Gastrocnemius medialis (tissue), 4 donors: ENCODE data around the gene FBLN2. TPM values are rescaled to one million over a fixed set of nuclear protein-coding genes. Genes with fewer than 3 reads are reported as not detected.

Experiments
- ATAC-seq, 2 donors: fragments of 150-250 bp; one replicate each; pipeline ENCODE4 v1.9.1; 2016
- DNase-seq, 2 donors: peaks; one replicate each; pipeline ENCODE4 v3.0.0-alpha.2; 2019
- H3K27ac ChIP-seq, 4 donors: fragments of 200-600 bp; sonication (generic); 1 replicate in 1 of 4; 2 replicates in 3 of 4; pipeline ENCODE4 v1.5.1; 2016 to 2018; ENCODE audit warnings: mild to moderate bottlenecking in 2 of 4, moderate library complexity in 1 of 4
- H3K27me3 ChIP-seq, 3 donors: fragments of 200-600 bp; sonication (generic) in 2 of 3; 1 replicate in 1 of 3; 2 replicates in 2 of 3; pipeline versions ENCODE4 v1.5.1 to v1.6.0; 2016 to 2019; ENCODE audit warnings: mild to moderate bottlenecking in 1 of 3, moderate library complexity in 1 of 3
- H3K36me3 ChIP-seq, 2 donors: fragments of 200-600 bp; sonication (generic) in 1 of 2; one replicate each; pipeline ENCODE4 v1.5.1; 2017 to 2018
- H3K4me1 ChIP-seq, 2 donors: fragments of 200-600 bp; sonication (generic) in 1 of 2; one replicate each; pipeline ENCODE4 v1.5.1; 2016 to 2017; ENCODE audit warnings: mild to moderate bottlenecking in 2 of 2
- H3K4me3 ChIP-seq, 4 donors: fragments of 200-600 bp; sonication (generic) in 3 of 4; 1 replicate in 1 of 4; 2 replicates in 3 of 4; pipeline ENCODE4 v1.5.1; 2016 to 2019; ENCODE audit warnings: mild to moderate bottlenecking in 2 of 4
- H3K9me3 ChIP-seq, 3 donors: fragments of 200-600 bp; sonication (generic) in 2 of 3; 1 replicate in 1 of 3; 2 replicates in 2 of 3; pipeline ENCODE4 v1.5.1; 2016 to 2019
- CTCF ChIP-seq, 5 experiments: fragments of 450-650 bp in 3 of 5; fragments of 200-600 bp in 2 of 5; sonication (generic) in 2 of 5; IDR thresholded peaks in 4 of 5; conservative IDR thresholded peaks in 1 of 5; 1 replicate in 4 of 5; 2 replicates in 1 of 5; pipeline ENCODE4 v1.5.1; 2016 to 2019; ENCODE audit warnings: antibody characterized with exemption in 5 of 5, mild to moderate bottlenecking in 3 of 5, moderate library complexity in 3 of 5
- POLR2A ChIP-seq, 2 donors: fragments of 450-650 bp; IDR thresholded peaks; one replicate each; pipeline ENCODE4 v1.6.1; 2017; ENCODE audit warnings: antibody characterized with exemption in 2 of 2, mild to moderate bottlenecking in 2 of 2, moderate library complexity in 2 of 2
- in situ Hi-C, 4 donors: fragments of 200-750 bp; cut with MboI; loops; one replicate each; pipeline versions ENCODE4 v1.15.0 to v1.8.0; 2017; ENCODE audit warnings: low sequenced_read_pairs in 4 of 4
- intact Hi-C: fragments of 100-400 bp; cut with DNase I; formaldehyde crosslinking; loops from one replicate; pipeline ENCODE4 v1.15.1; 2023; ENCODE audit warnings: low total_unique reads
- total RNA-seq, 4 donors: library from RNA; depleted of rRNA; stranded (reverse); fragments of >200 nt; gene quantifications; one replicate each; pipeline versions ENCODE4 v1.1.0 to v1.2.3, GENCODE V29; 2016

Gene FBLN2
- total RNA-seq, 4 donors from 2014 or later, result 28.9 to 45.7 (median 34.0) TPM

DNA sequence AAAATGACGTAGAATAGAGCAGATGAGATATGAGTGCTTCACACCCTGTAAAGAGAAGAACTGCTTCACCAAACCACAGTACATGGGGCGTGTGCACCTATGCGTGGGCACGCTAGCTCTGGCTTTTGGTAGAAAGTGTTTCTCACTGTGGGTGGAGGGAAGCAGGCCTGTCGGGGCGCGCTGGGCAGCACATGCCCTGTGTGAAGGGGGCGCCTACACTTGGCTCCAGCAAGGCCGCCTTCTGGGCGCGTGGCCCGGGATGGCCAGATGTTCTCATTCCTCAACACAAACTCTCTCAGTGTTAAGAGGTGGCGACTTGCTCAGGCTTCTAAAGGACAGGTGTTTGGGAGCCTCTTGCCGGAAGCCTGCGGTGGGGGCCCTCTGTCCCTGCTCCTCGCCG lies 90.0 kb downstream of the FBLN2 start:
- in situ Hi-C loops, result loop anchor here in 2 of 4 donors (25.0 kb wide), 1 partner anchor 552 kb away; no protein-coding TSS in a partner anchor
- H3K4me1 ChIP-seq, result no peaks in the 10 kb centered on the region
- H3K4me3 ChIP-seq, result no peak overlapping the region
- H3K27me3 ChIP-seq, result peaks cover 0 to 11% (median 4%) of the 10 kb centered on the region in 3 donors
- no peaks in the 10 kb centered on the region for H3K9me3 ChIP-seq
- intact Hi-C loops, result no loop called here
- H3K27ac ChIP-seq, result no peak overlapping the region
- no peaks in the 10 kb centered on the region for H3K36me3 ChIP-seq
- TF ChIP-seq CTCF (IDR thresholded peaks at IDR 0.05 in 4 of 5, conservative IDR thresholded peaks at IDR 0.05 in 1 of 5) (no peak), POLR2A (IDR thresholded peaks at IDR 0.05) (no peak)
- ATAC-seq (no peak), DNase-seq (no peak)

- no peaks in the 10 kb centered on the region for H3K9me3 ChIP-seq
- H3K4me1 ChIP-seq, result no peaks in the 10 kb centered on the region
- H3K27ac ChIP-seq, result no peak overlapping the region
- ATAC-seq (no peak), DNase-seq (no peak)
- H3K4me3 ChIP-seq, result no peak overlapping the region
- intact Hi-C loops (no loop called here), in situ Hi-C loops (loop anchor here in 3 of 4 donors (10.0 to 25.0 kb wide), 2 partner anchors 555 to 558 kb away; no protein-coding TSS in a partner anchor)
- TF ChIP-seq CTCF (IDR thresholded peaks at IDR 0.05 in 4 of 5, conservative IDR thresholded peaks at IDR 0.05 in 1 of 5), result no peak
- TF ChIP-seq POLR2A (IDR thresholded peaks at IDR 0.05), result no peak
- H3K36me3 ChIP-seq, result no peaks in the 10 kb centered on the region
- H3K27me3 ChIP-seq, result peaks cover 0 to 11% (median 7%) of the 10 kb centered on the region in 3 donors
Observed at GRCh38 chr3:13642597-13642996, 93.7 kb downstream of the FBLN2 start.

- Histone ChIP-seq H3K27ac (no peak overlapping the region), H3K27me3 (peaks cover 0 to 11% (median 4%) of the 10 kb centered on the region in 3 donors), H3K9me3 (no peaks in the 10 kb centered on the region), H3K36me3 (no peaks in the 10 kb centered on the region), H3K4me1 (peaks cover 5 to 7% of the 10 kb centered on the region in 2 donors), H3K4me3 (no peak overlapping the region)
- DNase-seq (no peak), ATAC-seq (no peak)
- in situ Hi-C loops, result loop anchor here (5.0 to 25.0 kb wide), 4 partner anchors 147 to 560 kb away; no protein-coding TSS in a partner anchor
- TF ChIP-seq POLR2A (IDR thresholded peaks at IDR 0.05), result no peak
- no peak for TF ChIP-seq CTCF (IDR thresholded peaks at IDR 0.05 in 4 of 5, conservative IDR thresholded peaks at IDR 0.05 in 1 of 5)
- intact Hi-C loops, result no loop called here
Observed at GRCh38 chr3:13644341-13645117, 95.6 kb downstream of the FBLN2 start.

DNA sequence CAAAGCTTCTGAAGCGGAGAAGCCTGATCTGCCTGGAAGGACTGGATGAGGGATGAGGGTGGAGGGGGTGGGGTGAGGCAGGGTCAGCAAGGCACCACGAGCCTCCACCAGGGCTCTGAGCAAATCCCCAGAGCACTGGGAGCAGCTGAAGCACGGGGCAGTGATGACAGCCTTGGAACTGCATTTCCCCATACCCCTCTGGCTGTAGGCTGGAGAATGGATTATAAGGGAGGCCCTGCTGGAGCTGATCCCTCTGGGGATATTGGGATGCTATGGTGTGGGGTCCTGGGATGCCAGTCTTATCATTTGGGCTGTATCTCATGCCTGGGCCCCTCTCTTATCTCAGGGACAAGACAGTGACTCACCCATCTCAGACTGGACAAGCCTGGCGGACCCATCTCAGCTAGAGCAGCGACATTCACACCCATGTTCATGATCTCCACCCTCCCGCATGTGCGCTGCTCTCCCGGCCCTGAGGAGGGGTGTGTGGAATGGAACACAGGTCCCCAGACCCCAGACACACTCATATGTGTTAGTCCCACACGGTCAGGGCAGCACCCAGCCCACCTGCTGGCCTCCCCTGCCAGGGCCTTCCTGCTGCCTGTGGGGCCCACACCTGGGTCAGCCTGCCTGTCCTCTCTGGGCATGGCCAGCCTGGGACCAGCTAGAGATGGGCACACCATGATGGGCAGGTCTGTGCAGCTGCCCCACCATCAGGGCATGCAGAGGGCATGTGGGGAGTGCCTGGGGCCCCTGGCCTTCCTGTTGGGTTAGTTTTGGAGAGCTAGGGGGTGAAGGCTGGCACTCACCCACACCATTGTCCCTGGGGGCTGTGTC lies 97.1 kb downstream of the FBLN2 start:
- Histone ChIP-seq H3K36me3 (no peaks in the 10 kb centered on the region), H3K27me3 (peaks cover 0 to 8% (median 0%) of the 10 kb centered on the region in 3 donors), H3K4me1 (peaks cover 7 to 8% of the 10 kb centered on the region in 2 donors), H3K9me3 (no peaks in the 10 kb centered on the region), H3K27ac (no peak overlapping the region), H3K4me3 (no peak overlapping the region)
- intact Hi-C loops, result no loop called here
- DNase-seq (no peak), ATAC-seq (no peak)
- TF ChIP-seq POLR2A (IDR thresholded peaks at IDR 0.05) (no peak), CTCF (IDR thresholded peaks at IDR 0.05 in 4 of 5, conservative IDR thresholded peaks at IDR 0.05 in 1 of 5) (no peak)
- in situ Hi-C loops, result loop anchor here (5.0 to 25.0 kb wide), 4 partner anchors 149 to 561 kb away; no protein-coding TSS in a partner anchor
